Vagina (tissue), 2 donors: ENCODE data around the gene PARP12. TPM values are rescaled to one million over a fixed set of nuclear protein-coding genes. Genes with fewer than 3 reads are reported as not detected.

Experiments used
- DNase-seq, 2 donors: peaks; one replicate each; pipeline ENCODE4 v3.0.0-alpha.2; 2017; ENCODE audit errors: extremely low spot score in 2 of 2
- H3K27ac ChIP-seq: fragments of 200-600 bp; sonication (generic); one replicate; pipeline ENCODE4 v1.5.1; 2019
- H3K27me3 ChIP-seq: fragments of 200-600 bp; sonication (generic); one replicate; pipeline ENCODE4 v1.5.1; 2019
- H3K36me3 ChIP-seq, 2 donors: fragments of 200-600 bp; sonication (generic); one replicate each; pipeline ENCODE4 v1.5.1; 2017 to 2019
- H3K4me1 ChIP-seq: fragments of 200-600 bp; sonication (generic); one replicate; pipeline ENCODE4 v1.5.1; 2019
- H3K4me3 ChIP-seq, 2 donors: fragments of 200-600 bp; sonication (generic); 1 replicate in 1 of 2; 2 replicates in 1 of 2; pipeline ENCODE4 v1.5.1; 2016 to 2019
- H3K9me3 ChIP-seq: fragments of 200-600 bp; sonication (generic); one replicate; pipeline ENCODE4 v1.5.1; 2019
- CTCF ChIP-seq, 3 experiments: fragments of 450-650 bp in 2 of 3; fragments of 200-600 bp in 1 of 3; sonication (generic) in 1 of 3; IDR thresholded peaks; one replicate each; pipeline ENCODE4 v1.5.1; 2017 to 2019; ENCODE audit warnings: antibody characterized with exemption in 3 of 3, mild to moderate bottlenecking in 2 of 3, moderate library complexity in 2 of 3
- POLR2A ChIP-seq, 2 donors: fragments of 450-650 bp; IDR thresholded peaks; one replicate each; pipeline ENCODE4 v1.6.1; 2017; ENCODE audit warnings: antibody characterized with exemption in 2 of 2, mild to moderate bottlenecking in 2 of 2, moderate library complexity in 2 of 2
- POLR2AphosphoS5 ChIP-seq, 2 donors: sonication (generic); formaldehyde crosslinking; IDR thresholded peaks; one replicate each; pipeline ENCODE4 v1.9.0; 2017; ENCODE audit warnings: antibody characterized with exemption in 2 of 2, mild to moderate bottlenecking in 2 of 2, low read depth in 1 of 2; ENCODE audit not compliant: insufficient read depth in 1 of 2
- intact Hi-C: fragments of 100-400 bp; cut with DNase I; formaldehyde crosslinking; loops from one replicate; pipeline ENCODE4 v1.15.1; 2023
- total RNA-seq: library from RNA; depleted of rRNA; stranded (reverse); fragments of >200 nt; gene quantifications from one replicate; pipeline ENCODE4 v1.2.3, GENCODE V29; 2016

Gene PARP12
- total RNA-seq, 1 donor from 2014 or later, result 42.2 TPM

GRCh38 chr7:140036224-140036962 lies 26.4 kb downstream of the PARP12 start:
- H3K4me1 ChIP-seq, result no peaks in the 10 kb centered on the region
- no peak for DNase-seq
- H3K36me3 ChIP-seq, result peaks cover 0 to 35% of the 10 kb centered on the region in 2 donors
- no peak overlapping the region for H3K4me3 ChIP-seq
- H3K9me3 ChIP-seq, result no peaks in the 10 kb centered on the region
- intact Hi-C loops, result no loop called here
- no peak for TF ChIP-seq CTCF (IDR thresholded peaks at IDR 0.05)
- TF ChIP-seq POLR2AphosphoS5 (IDR thresholded peaks at IDR 0.05; ENCODE audit: insufficient read depth in 1 of 2, low read depth in 1 of 2), result no peak
- TF ChIP-seq POLR2A (IDR thresholded peaks at IDR 0.05), result no peak
- H3K27me3 ChIP-seq, result no peaks in the 10 kb centered on the region
- H3K27ac ChIP-seq, result no peak overlapping the region

GRCh38 chr7:140035400-140036223 lies 27.1 kb downstream of the PARP12 start:
- intact Hi-C loops, result no loop called here
- Histone ChIP-seq H3K4me3 (no peak overlapping the region), H3K27ac (no peak overlapping the region), H3K9me3 (no peaks in the 10 kb centered on the region), H3K4me1 (no peaks in the 10 kb centered on the region), H3K27me3 (no peaks in the 10 kb centered on the region), H3K36me3 (peaks cover 0 to 33% of the 10 kb centered on the region in 2 donors)
- DNase-seq, result no peak
- TF ChIP-seq POLR2A (IDR thresholded peaks at IDR 0.05) (no peak), POLR2AphosphoS5 (IDR thresholded peaks at IDR 0.05; ENCODE audit: insufficient read depth in 1 of 2, low read depth in 1 of 2) (no peak), CTCF (IDR thresholded peaks at IDR 0.05) (no peak)

GRCh38 chr7:140034421-140034820 lies 28.3 kb downstream of the PARP12 start:
- Histone ChIP-seq H3K27ac (no peak overlapping the region), H3K9me3 (no peaks in the 10 kb centered on the region), H3K36me3 (peaks cover 0 to 25% of the 10 kb centered on the region in 2 donors), H3K4me1 (no peaks in the 10 kb centered on the region), H3K27me3 (no peaks in the 10 kb centered on the region), H3K4me3 (no peak overlapping the region)
- TF ChIP-seq CTCF (IDR thresholded peaks at IDR 0.05) (no peak), POLR2AphosphoS5 (IDR thresholded peaks at IDR 0.05; ENCODE audit: insufficient read depth in 1 of 2, low read depth in 1 of 2) (no peak), POLR2A (IDR thresholded peaks at IDR 0.05) (no peak)
- intact Hi-C loops, result no loop called here
- DNase-seq, result no peak

- no peaks in the 10 kb centered on the region for H3K4me1 ChIP-seq
- TF ChIP-seq POLR2A (IDR thresholded peaks at IDR 0.05) (no peak), POLR2AphosphoS5 (IDR thresholded peaks at IDR 0.05; ENCODE audit: insufficient read depth in 1 of 2, low read depth in 1 of 2) (no peak), CTCF (IDR thresholded peaks at IDR 0.05) (no peak)
- H3K27me3 ChIP-seq, result no peaks in the 10 kb centered on the region
- H3K4me3 ChIP-seq, result no peak overlapping the region
- H3K9me3 ChIP-seq, result no peaks in the 10 kb centered on the region
- DNase-seq, result no peak
- H3K36me3 ChIP-seq, result peaks cover 0 to 25% of the 10 kb centered on the region in 2 donors
- no peak overlapping the region for H3K27ac ChIP-seq
- intact Hi-C loops, result no loop called here
Measured at GRCh38 chr7:140033779-140034363, 28.9 kb downstream of the PARP12 start.
